Skeletal muscle satellite cell (primary cell): ENCODE results near the gene ACSL3.

Experiments used
- H3K27me3 ChIP-seq: 2 replicates; pipeline ENCODE4 v1.7.0; 2013; ENCODE audit warnings: low read length; ENCODE audit not compliant: control insufficient read depth, insufficient read depth
- H3K36me3 ChIP-seq: 2 replicates; pipeline ENCODE4 v1.7.0; 2013; ENCODE audit warnings: mild to moderate bottlenecking, control low read depth, low read length; ENCODE audit not compliant: insufficient read depth
- H3K4me1 ChIP-seq: 2 replicates; pipeline ENCODE4 v1.7.0; 2013; ENCODE audit warnings: low read length; ENCODE audit not compliant: control insufficient read depth, insufficient read depth
- H3K4me2 ChIP-seq: 2 replicates; pipeline ENCODE4 v1.7.0; 2013; ENCODE audit warnings: mild to moderate bottlenecking, low read length
- H3K4me3 ChIP-seq: 2 replicates; pipeline ENCODE4 v1.7.0; 2013; ENCODE audit warnings: low read length
- H3K9ac ChIP-seq: 2 replicates; pipeline ENCODE4 v1.7.0; 2013; ENCODE audit warnings: mild to moderate bottlenecking, low read depth, low read length, moderate library complexity
- H3K9me3 ChIP-seq: replicated peaks from 2 replicates; pipeline ENCODE4 v1.7.0; 2013; ENCODE audit warnings: mild to moderate bottlenecking, control low read depth, low read length

The ACSL3 gene

DNA sequence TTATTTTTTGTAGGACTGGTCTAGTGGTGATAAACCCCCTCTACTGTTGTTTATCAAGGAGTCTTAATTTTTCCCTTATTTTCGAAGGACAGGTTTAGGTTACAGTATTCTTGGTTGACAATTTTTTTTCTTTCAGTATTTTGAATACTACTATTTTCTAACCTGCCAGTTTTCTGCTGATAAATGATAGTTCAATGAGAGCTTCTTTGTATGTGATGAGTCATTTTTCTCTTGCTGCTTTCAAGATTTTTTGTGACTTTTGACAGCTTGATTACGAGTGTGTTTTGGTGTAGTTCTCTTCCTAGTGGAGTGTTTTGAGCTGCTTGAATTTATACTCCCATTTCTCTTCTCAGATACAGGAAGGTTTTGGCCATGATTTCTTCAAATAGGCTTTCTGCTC lies 77.5 kb downstream of the ACSL3 start:
- peaks cover 12% of the 10 kb centered on the region for H3K4me1 ChIP-seq
- no peaks in the 10 kb centered on the region for H3K9me3 ChIP-seq
- peaks cover 57% of the 10 kb centered on the region for H3K36me3 ChIP-seq
- no peak overlapping the region for H3K9ac ChIP-seq
- H3K4me2 ChIP-seq: no peak overlapping the region
- H3K27me3 ChIP-seq: no peaks in the 10 kb centered on the region
- H3K4me3 ChIP-seq: no peak overlapping the region

DNA sequence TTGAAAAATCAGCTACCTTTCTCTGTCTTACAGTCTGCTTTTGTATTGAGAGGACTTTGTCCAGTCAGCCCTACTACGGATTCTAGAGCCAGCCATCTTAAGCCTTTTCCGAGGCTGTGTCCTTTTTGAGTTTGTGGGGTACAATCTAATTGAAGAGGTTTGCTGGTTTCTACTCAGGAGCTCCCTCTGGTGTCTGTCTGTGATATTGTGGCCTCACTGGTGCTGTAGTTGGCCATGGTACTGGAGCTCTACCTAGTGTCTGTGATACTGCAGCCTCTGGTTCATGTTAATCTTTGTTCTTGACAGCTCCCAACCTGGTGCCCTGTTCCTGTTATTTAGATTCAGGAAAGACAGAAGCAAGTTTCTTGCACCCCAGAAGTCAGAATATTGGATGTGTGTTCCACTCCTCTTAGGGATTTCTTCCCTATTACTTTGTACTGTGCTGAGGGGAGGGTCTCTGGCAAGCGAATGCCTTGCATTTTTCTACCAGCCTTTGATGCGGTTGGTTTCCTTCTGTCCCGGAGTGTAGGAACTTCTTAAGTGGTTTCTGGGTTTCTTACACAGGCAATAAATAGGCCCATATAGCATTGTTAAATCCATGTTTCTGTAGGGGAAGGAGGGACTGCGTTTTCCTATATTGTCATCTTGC lies 78.5 kb downstream of the ACSL3 start:
- peaks cover 47% of the 10 kb centered on the region for H3K36me3 ChIP-seq
- H3K4me3 ChIP-seq: no peak overlapping the region
- H3K9me3 ChIP-seq: no peaks in the 10 kb centered on the region
- H3K9ac ChIP-seq: no peak overlapping the region
- H3K27me3 ChIP-seq: no peaks in the 10 kb centered on the region
- peaks cover 22% of the 10 kb centered on the region for H3K4me1 ChIP-seq
- no peak overlapping the region for H3K4me2 ChIP-seq

DNA sequence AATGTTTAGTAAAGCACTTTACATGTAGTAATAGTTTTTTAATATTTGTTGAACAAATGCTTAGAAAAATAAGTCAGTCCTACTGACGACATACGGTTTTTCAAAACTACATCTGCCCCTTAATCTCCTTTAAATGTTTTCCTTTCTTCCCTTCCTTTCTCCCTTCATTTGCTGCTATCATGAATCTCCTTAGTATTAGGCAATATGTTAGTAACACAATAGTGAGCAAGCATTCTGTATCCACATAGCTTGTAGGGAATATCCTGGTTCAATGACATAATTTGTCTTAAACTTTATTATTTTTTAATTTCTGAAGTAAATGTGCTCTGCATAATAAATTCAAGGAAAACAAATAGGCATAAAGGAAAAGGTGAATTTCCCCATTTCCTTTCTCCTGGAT lies 79.1 kb downstream of the ACSL3 start:
- H3K4me2 ChIP-seq: no peak overlapping the region
- peaks cover 41% of the 10 kb centered on the region for H3K36me3 ChIP-seq
- peaks cover 28% of the 10 kb centered on the region for H3K4me1 ChIP-seq
- H3K27me3 ChIP-seq: no peaks in the 10 kb centered on the region
- no peak overlapping the region for H3K4me3 ChIP-seq
- H3K9ac ChIP-seq: no peak overlapping the region
- no peaks in the 10 kb centered on the region for H3K9me3 ChIP-seq

DNA sequence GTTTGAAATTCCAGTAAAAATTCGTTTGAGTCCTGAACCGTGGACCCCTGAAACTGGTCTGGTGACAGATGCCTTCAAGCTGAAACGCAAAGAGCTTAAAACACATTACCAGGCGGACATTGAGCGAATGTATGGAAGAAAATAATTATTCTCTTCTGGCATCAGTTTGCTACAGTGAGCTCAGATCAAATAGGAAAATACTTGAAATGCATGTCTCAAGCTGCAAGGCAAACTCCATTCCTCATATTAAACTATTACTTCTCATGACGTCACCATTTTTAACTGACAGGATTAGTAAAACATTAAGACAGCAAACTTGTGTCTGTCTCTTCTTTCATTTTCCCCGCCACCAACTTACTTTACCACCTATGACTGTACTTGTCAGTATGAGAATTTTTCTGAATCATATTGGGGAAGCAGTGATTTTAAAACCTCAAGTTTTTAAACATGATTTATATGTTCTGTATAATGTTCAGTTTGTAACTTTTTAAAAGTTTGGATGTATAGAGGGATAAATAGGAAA lies 80.7 kb downstream of the ACSL3 start:
- Histone ChIP-seq H3K27me3 (no peaks in the 10 kb centered on the region), H3K4me2 (no peak overlapping the region), H3K9ac (no peak overlapping the region), H3K36me3 (peaks cover 26% of the 10 kb centered on the region), H3K4me1 (peaks cover 28% of the 10 kb centered on the region), H3K4me3 (no peak overlapping the region), H3K9me3 (no peaks in the 10 kb centered on the region)

DNA sequence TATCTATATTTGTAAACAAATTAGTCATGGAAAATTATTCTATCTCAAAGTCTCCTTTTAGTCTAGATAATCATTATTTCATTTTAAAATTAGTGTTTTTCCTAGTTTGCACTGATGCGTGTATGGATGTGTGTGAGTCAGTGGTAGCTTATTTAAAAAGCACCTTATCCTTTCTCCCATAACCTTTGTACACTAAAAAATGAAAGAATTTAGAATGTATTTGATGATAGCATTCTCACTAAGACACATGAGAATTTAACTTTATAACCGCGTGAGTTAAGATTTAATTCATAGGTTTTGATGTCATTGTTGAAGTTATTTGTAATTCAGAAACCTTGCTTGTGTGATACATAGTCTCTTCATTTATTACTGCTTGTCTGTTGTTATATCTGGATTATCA lies 81.7 kb downstream of the ACSL3 start:
- Histone ChIP-seq H3K4me3 (no peak overlapping the region), H3K4me1 (peaks cover 28% of the 10 kb centered on the region), H3K9me3 (no peaks in the 10 kb centered on the region), H3K36me3 (peaks cover 21% of the 10 kb centered on the region), H3K9ac (no peak overlapping the region), H3K27me3 (no peaks in the 10 kb centered on the region), H3K4me2 (no peak overlapping the region)

DNA sequence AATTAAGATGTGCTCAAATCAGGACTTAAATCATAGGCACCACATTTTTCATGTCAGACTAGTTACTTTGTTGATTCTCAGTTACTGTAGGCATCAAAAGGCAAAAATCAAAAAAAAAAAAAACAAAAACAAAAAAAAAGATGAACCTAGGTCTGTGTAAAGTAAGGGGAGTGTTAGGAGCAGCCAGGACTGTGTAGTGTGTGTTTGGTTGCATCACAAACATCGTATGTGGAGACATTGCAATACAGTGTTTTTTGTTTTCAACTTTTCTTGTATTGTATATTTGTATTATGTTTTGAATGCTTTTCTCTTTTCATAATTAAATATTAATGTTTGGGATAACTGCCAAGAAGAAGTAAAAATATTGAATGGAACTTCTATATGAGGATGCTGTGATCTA lies 82.1 kb downstream of the ACSL3 start:
- H3K4me1 ChIP-seq: peaks cover 28% of the 10 kb centered on the region
- peaks cover 19% of the 10 kb centered on the region for H3K36me3 ChIP-seq
- H3K9me3 ChIP-seq: no peaks in the 10 kb centered on the region
- H3K27me3 ChIP-seq: no peaks in the 10 kb centered on the region
- no peak overlapping the region for H3K4me3 ChIP-seq
- no peak overlapping the region for H3K4me2 ChIP-seq
- H3K9ac ChIP-seq: no peak overlapping the region

DNA sequence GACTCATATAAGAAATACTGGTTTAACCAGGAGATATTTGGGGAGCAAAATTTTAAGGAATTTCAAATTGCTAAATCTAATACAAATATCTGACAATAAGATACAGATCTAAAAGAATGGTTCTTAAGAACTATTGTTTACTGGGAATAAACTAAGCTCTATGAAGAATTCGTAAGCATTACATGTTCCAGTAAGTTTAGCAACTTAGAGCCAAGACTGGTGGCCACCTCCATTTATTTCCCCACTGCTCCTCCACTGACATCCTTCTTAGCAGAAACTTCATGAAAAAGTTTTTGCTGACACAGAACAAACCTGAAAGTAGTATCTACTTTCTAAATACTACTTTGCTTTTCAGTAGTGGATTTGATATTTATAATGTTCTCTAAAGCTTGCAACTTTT lies 83.0 kb downstream of the ACSL3 start:
- no peaks in the 10 kb centered on the region for H3K27me3 ChIP-seq
- no peak overlapping the region for H3K4me3 ChIP-seq
- peaks cover 28% of the 10 kb centered on the region for H3K4me1 ChIP-seq
- H3K9ac ChIP-seq: no peak overlapping the region
- no peaks in the 10 kb centered on the region for H3K9me3 ChIP-seq
- H3K4me2 ChIP-seq: peak overlapping the region; percentile 50
- peaks cover 11% of the 10 kb centered on the region for H3K36me3 ChIP-seq

DNA sequence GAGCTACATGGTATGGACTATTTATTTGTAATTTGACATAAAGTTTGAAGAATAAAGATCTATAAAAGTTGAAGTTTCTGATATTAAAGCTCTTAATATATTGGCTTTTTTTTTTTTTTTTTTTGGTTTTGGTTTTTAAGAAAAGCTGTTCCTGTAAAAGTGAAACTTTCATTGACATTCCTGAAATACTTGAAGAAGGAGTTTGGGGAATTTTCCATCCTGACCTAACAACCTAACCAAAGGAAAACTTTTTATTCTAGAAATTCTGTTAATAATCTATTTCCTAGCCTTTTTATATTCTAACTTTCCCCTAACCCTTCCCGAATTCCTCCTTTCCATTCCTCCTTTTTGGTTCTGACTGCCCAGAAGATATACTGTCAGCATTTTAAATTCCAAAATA lies 83.7 kb downstream of the ACSL3 start:
- Histone ChIP-seq H3K4me3 (no peak overlapping the region), H3K4me2 (peak overlapping the region; percentile 36), H3K36me3 (peaks cover 11% of the 10 kb centered on the region), H3K27me3 (no peaks in the 10 kb centered on the region), H3K9ac (no peak overlapping the region), H3K4me1 (peaks cover 28% of the 10 kb centered on the region), H3K9me3 (no peaks in the 10 kb centered on the region)

DNA sequence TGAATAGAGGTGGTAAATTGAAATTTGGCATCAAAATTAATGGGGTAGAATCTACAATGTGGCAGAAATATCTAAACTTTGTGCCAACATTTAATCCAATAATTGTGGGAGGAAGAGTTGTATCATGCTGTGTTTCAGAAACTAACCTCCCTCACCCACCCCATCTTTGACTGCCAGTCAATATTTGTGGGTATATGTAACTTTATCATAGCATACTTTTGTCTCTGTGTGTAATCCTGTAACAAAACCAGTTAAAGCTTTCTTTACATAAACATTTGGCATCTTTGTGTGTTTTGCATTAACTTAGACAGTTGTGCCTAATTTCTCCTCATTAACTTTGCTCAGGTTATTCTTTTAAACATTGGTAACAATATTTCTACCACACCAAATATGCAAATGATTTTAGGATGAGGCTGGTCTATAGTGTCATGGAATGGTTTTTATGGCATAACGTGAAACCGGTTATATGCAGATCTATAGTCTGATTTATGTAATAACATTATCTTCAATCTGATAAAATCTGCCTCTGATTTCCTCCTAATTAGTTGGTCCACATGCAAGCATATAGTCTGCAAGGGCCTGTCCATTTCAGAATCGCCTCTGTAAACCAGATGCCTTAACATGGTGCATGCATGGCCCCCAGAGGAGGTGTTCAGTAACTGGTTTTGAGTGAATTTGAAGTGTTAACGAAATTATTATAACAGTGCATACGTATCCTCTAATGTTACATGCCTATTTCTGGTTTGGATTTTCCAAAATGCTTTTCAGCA lies 84.3 kb downstream of the ACSL3 start:
- Histone ChIP-seq H3K9me3 (no peaks in the 10 kb centered on the region), H3K4me1 (peaks cover 33% of the 10 kb centered on the region), H3K27me3 (no peaks in the 10 kb centered on the region), H3K4me2 (no peak overlapping the region), H3K36me3 (peaks cover 11% of the 10 kb centered on the region), H3K9ac (no peak overlapping the region), H3K4me3 (no peak overlapping the region)

DNA sequence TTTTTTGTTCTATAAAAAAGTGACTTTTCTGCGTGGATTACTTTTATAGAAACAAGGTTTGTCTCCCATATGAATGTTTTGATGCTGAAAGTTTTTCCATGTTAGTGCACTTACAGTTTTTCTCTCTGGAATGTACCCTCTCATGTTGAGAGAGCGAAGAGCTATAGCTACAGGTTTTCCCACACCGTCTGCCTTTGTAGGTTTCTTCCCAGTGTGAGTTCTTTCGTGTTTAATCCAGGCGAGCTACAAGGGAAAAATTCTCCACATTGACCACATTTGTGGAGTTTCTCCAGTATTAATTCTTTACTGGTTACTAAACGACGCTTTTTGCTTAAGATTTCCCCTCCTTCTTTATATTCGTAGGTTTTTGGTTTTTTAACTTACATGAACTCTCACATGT lies 85.1 kb downstream of the ACSL3 start:
- H3K27me3 ChIP-seq: no peaks in the 10 kb centered on the region
- peaks cover 7% of the 10 kb centered on the region for H3K36me3 ChIP-seq
- peaks cover 40% of the 10 kb centered on the region for H3K4me1 ChIP-seq
- no peak overlapping the region for H3K4me2 ChIP-seq
- no peak overlapping the region for H3K4me3 ChIP-seq
- H3K9me3 ChIP-seq: no peaks in the 10 kb centered on the region
- H3K9ac ChIP-seq: no peak overlapping the region

DNA sequence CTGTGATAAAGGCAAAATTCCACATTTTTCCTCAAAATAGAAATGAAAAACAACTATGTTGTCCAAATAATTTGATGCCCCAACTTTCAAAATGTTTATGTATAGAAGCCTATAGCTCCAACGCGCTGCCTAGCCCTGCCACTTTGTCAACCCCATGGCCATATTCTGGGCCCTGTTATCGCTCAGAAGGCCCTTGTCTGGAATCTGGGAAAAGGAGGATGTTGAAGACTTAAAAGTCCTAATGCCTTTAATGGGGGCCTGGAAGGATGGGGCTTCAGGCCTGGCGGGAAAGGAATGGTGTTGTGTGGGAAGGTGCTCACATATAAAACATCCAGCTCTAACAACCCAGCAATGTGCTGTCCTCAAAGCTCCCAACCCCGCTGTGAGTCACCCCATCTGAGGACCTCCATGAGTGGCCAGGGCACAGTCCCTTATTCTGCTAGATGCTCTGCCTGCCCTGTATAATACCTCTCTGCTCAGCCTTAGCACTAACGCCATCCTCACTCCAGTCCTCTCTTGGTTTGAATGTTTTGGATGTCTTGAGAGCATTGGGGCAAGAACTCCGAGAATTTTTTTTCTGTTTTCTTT lies 86.0 kb downstream of the ACSL3 start:
- H3K4me3 ChIP-seq: no peak overlapping the region
- no peak overlapping the region for H3K4me2 ChIP-seq
- no peaks in the 10 kb centered on the region for H3K27me3 ChIP-seq
- no peaks in the 10 kb centered on the region for H3K36me3 ChIP-seq
- peaks cover 46% of the 10 kb centered on the region for H3K4me1 ChIP-seq
- no peaks in the 10 kb centered on the region for H3K9me3 ChIP-seq
- no peak overlapping the region for H3K9ac ChIP-seq
